Panc1 (cell line): ENCODE data around the gene TRIM16.
"Not testable (repeated sequence)": the region's sequence is repeated elsewhere in the genome, so short reads cannot be mapped to it uniquely, and the experiment has no call there.

Experiments used
- CTCF ChIP-seq: fragments of 450-650 bp; IDR thresholded peaks from 2 replicates; pipeline ENCODE4 v1.5.1; 2017; ENCODE audit warnings: mild to moderate bottlenecking
- POLR2AphosphoS5 ChIP-seq: IDR thresholded peaks from 2 replicates; pipeline ENCODE4 v1.6.1; 2012; ENCODE audit warnings: mild to moderate bottlenecking, low read depth, low read length, moderate library complexity
- REST ChIP-seq, 2 experiments: IDR thresholded peaks; 2 replicates each; pipeline ENCODE4 v1.6.1; 2011 to 2012; ENCODE audit warnings: low read depth in 2 of 2, control low read depth in 1 of 2, low read length in 1 of 2, mild to moderate bottlenecking in 1 of 2, moderate library complexity in 1 of 2; ENCODE audit not compliant: insufficient read depth in 1 of 2

GRCh38 chr17:15615850-15616249 is 68.3 kb downstream of the TRIM16 start:
- not testable (repeated sequence) for TF ChIP-seq CTCF; POLR2AphosphoS5; REST (IDR thresholded peaks at IDR 0.05; ENCODE audit: insufficient read depth in 1 of 2, low read depth in 2 of 2, low read length in 1 of 2)
